Muscle layer of colon (tissue), 2 donors: ENCODE measurements around the gene CDK13.

Experiments used
- H3K27ac ChIP-seq: one replicate; pipeline ENCODE4 v1.7.0; 2013; ENCODE audit warnings: low read depth, mild to moderate bottlenecking, low read length, moderate library complexity
- H3K27me3 ChIP-seq, 2 donors: one replicate each; pipeline ENCODE4 v1.7.0; 2013; ENCODE audit warnings: low read length in 2 of 2, mild to moderate bottlenecking in 2 of 2; ENCODE audit not compliant: insufficient read depth in 2 of 2, control insufficient read depth in 1 of 2
- H3K36me3 ChIP-seq: one replicate; pipeline ENCODE4 v1.7.0; 2013; ENCODE audit warnings: mild to moderate bottlenecking, low read length; ENCODE audit not compliant: insufficient read depth
- H3K4me1 ChIP-seq: one replicate; pipeline ENCODE4 v1.7.0; 2013; ENCODE audit warnings: mild to moderate bottlenecking, low read length; ENCODE audit not compliant: insufficient read depth
- H3K4me3 ChIP-seq, 2 donors: one replicate each; pipeline ENCODE4 v1.7.0; 2013; ENCODE audit warnings: low read length in 2 of 2, low read depth in 1 of 2, mild to moderate bottlenecking in 1 of 2, moderate library complexity in 1 of 2
- H3K9ac ChIP-seq: one replicate; pipeline ENCODE4 v1.7.0; 2013; ENCODE audit warnings: low read length
- H3K9me3 ChIP-seq: one replicate; pipeline ENCODE4 v1.7.0; 2013; ENCODE audit warnings: mild to moderate bottlenecking, low read length
- donor health status: abdominal sarcoma.
- donor health status: Adenocarcinoma of cecum.

Gene CDK13

DNA sequence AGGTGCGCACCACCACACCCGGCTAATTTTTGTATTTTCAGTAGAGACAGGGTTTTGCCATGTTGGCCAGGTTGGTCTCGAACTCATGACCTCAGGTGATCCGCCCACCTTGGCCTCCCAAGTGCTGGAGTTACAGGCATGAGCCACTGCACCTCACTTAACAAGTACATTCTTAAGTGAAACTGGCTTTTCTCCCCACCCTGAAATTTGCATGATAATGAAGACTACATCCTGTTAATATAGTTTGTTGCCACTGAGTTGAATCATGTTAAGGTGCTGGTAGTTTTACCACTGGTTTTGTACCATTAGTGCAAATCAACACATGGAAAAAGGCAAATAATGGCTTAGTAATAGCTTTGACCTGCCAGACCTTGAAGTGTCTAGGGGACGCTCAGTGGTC lies 122.2 kb downstream of the CDK13 start:
- no peak overlapping the region for H3K27ac ChIP-seq

DNA sequence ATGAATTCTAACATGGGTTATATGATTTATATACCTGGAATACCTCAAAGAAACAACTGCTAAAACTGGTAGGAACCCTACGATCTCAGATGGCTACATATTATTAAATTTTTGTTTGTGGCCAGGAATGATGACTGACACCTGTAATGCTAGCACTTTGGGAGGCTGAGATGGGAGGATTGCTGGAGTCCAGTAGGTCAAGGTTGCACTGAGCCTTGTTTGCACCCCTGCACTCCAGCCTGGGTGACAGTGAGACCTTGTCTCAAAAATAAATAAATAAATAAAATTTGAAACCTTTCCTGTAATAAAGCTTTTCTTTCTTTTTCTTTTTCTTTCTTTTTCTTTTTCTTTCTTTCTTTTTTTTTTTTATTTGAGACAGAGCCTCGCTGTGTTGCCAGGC lies 123.2 kb downstream of the CDK13 start:
- H3K36me3 ChIP-seq, result no peaks in the 10 kb centered on the region
- H3K9me3 ChIP-seq, result no peaks in the 10 kb centered on the region
- H3K27ac ChIP-seq, result no peak overlapping the region
- no peaks in the 10 kb centered on the region for H3K4me1 ChIP-seq
- no peak overlapping the region for H3K9ac ChIP-seq
- H3K27me3 ChIP-seq, result no peaks in the 10 kb centered on the region
- H3K4me3 ChIP-seq, result no peak overlapping the region

More for the DNA sequence above, 122.2 kb downstream of the CDK13 start:
- Histone ChIP-seq H3K4me1 (no peaks in the 10 kb centered on the region), H3K27me3 (no peaks in the 10 kb centered on the region), H3K36me3 (no peaks in the 10 kb centered on the region), H3K9me3 (no peaks in the 10 kb centered on the region), H3K4me3 (no peak overlapping the region), H3K9ac (no peak overlapping the region)

DNA sequence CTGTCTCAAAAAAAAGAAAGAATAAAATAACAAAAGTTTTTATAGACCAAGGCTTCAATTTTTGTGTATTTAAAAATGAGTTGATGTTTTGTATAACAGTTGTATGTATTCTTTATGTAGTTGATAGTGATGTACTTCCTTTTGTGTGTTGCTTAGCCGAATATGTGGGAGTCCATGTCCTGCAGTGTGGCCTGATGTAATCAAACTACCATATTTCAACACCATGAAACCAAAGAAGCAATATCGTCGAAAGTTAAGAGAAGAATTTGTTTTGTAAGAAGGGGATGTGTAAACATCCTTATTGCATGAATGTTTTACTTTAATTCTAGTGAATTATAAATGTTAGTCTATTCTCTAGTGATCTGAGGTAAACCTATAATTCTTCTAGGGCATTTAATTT lies 127.8 kb downstream of the CDK13 start:
- Histone ChIP-seq H3K9ac (no peak overlapping the region), H3K4me3 (no peak overlapping the region), H3K9me3 (no peaks in the 10 kb centered on the region), H3K27me3 (no peaks in the 10 kb centered on the region), H3K36me3 (peaks cover 4% of the 10 kb centered on the region), H3K27ac (no peak overlapping the region), H3K4me1 (no peaks in the 10 kb centered on the region)

DNA sequence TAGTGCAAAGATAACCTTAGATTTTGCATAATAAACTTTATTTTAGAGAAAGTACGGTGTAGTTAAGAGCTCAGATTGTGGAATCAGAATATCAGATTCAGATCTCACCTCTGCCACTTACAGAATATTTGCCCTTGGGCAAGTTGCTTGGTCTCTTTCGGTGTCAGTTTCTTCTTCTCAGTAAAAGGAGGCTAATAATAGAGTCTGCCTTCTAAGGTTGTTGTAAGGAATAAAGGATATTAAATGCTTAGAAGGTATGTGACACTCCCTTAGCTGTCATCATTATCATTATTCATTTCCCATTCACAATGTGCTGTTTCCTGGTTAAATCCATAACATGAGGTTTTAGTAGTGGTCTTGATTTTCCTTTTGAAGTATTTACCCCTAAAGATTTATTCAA lies 142.1 kb downstream of the CDK13 start:
- no peaks in the 10 kb centered on the region for H3K9me3 ChIP-seq
- no peak overlapping the region for H3K9ac ChIP-seq
- H3K4me3 ChIP-seq, result no peak overlapping the region
- H3K4me1 ChIP-seq, result no peaks in the 10 kb centered on the region
- no peak overlapping the region for H3K27ac ChIP-seq
- no peaks in the 10 kb centered on the region for H3K27me3 ChIP-seq
- H3K36me3 ChIP-seq, result peaks cover 48% of the 10 kb centered on the region

DNA sequence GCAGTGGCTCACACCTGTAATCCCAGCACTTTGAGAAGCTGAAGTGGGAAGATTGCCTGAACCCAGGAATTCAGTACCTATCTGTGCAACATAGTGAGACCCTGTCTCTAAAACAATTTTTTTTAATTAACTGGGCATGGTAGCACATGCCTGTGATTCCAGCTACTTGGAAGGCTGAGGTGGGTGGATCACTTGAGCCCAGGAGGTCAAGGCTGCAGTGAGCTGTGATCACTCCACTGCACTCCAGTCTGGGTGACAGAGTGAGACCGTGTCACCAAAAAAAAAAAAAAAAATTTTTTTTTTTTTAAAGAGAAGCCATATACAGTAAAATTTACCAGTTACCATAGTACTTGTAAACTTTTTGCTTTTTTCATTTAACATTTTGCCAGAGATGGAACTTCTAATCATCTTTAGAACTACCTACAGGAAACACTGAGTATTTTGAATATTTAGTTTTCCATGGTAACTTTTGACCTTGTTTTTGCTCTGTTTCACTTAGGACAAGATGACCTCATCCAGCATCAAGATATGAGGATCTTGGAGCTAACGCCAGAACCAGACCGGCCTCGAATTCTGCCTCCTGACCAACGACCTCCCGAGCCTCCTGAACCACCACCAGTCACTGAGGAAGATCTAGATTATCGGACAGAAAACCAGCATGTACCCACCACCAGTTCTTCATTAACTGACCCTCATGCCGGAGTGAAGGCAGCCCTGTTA lies 143.7 kb downstream of the CDK13 start:
- Histone ChIP-seq H3K27me3 (no peaks in the 10 kb centered on the region), H3K9ac (no peak overlapping the region), H3K9me3 (no peaks in the 10 kb centered on the region), H3K27ac (no peak overlapping the region), H3K36me3 (peaks cover 38% of the 10 kb centered on the region), H3K4me1 (no peaks in the 10 kb centered on the region), H3K4me3 (no peak overlapping the region)

DNA sequence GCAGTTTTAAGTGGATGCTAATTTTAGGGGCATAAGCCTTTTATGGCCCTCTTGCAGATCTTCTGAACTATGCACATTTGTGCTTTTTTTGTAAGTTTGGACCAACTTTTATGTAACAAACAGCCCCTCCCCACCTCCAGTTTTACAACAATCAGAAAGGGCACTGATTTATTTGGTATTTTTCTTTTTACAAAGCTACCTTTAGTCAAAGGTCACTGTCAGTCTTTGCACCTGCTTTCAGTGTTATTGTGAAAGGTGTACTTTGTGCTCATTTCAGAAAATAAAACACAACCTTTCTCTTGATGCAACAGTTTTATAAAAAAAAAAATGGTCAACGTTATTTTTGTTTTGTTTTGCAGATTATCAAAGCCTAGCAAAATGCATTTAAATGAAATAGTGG lies 145.2 kb downstream of the CDK13 start:
- no peak overlapping the region for H3K27ac ChIP-seq
- peaks cover 31% of the 10 kb centered on the region for H3K36me3 ChIP-seq
- H3K4me3 ChIP-seq, result no peak overlapping the region
- no peaks in the 10 kb centered on the region for H3K27me3 ChIP-seq
- H3K4me1 ChIP-seq, result no peaks in the 10 kb centered on the region
- no peaks in the 10 kb centered on the region for H3K9me3 ChIP-seq
- H3K9ac ChIP-seq, result no peak overlapping the region

DNA sequence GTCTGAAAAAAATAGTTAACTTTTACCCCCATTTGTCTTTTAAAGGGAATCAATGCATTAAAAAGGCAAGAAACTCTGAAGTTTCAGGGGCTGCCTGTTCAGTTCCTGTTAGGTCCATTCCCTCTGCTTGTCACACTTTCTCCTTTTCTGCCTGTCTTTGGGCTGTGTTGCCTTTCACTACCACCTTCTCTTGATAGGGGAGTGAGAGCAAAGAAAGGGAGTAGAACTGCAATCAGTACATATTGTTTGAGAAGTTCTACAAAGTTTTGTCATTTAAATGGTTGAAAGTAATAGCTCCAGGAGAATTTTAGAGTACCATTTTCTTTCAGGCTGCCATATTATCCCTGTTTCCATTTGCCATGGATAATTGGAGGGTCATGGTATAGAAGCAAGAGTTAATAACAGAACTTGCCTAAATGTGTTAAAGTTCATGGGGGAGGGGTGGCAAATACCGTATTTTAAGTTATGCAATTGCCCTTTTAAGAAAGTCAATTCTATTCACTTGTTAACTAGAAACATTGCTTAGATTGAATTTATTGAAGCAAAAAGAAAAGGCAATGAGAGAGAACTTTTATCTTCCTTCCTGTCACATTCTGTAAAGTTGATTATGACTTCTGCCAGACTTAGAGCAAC lies 145.8 kb downstream of the CDK13 start:
- no peak overlapping the region for H3K9ac ChIP-seq
- no peaks in the 10 kb centered on the region for H3K27me3 ChIP-seq
- no peak overlapping the region for H3K4me3 ChIP-seq
- no peak overlapping the region for H3K27ac ChIP-seq
- no peaks in the 10 kb centered on the region for H3K9me3 ChIP-seq
- peaks cover 31% of the 10 kb centered on the region for H3K36me3 ChIP-seq
- H3K4me1 ChIP-seq, result no peaks in the 10 kb centered on the region

DNA sequence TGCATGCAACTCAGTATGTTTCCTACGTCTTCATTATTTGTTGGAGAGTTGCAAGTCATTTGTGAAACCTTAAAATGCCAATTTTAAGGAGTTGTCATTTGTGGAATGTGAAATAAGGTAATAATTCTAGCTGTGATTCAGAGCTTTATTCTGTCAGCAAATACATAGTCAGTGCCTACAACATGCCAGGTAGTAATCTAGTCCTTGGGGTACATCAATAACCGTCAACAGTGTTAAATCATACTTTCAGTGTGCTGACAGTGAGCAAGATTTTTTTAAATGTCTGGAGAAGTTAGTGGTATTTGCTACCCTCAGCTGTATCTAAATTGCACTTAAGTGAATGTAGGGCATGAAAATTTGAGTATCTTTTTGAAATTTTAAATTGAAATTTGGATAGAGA lies 147.7 kb downstream of the CDK13 start:
- Histone ChIP-seq H3K27me3 (no peaks in the 10 kb centered on the region), H3K36me3 (peaks cover 29% of the 10 kb centered on the region), H3K9me3 (no peaks in the 10 kb centered on the region), H3K27ac (no peak overlapping the region), H3K4me3 (no peak overlapping the region), H3K9ac (no peak overlapping the region), H3K4me1 (no peaks in the 10 kb centered on the region)

DNA sequence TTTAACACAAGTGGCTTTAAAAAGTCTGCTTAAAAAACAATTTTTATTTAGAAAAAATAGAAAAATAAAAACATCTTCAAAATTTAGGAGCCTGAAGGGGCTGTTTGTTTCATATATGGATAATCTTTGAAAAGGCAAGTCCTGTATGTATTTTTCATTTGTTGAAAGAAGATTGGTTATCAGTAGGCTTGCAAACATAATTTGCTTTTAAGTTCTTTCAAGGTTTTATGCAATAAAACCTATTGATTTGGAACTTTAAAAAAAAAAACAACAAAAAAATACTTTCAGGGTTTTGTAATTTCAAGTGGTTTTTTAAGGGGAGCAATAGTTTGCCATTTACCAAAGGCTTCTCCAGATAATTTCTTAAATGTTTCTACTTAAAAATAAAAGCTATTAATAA lies 148.8 kb downstream of the CDK13 start:
- Histone ChIP-seq H3K27ac (no peak overlapping the region), H3K36me3 (peaks cover 21% of the 10 kb centered on the region), H3K9ac (no peak overlapping the region)

DNA sequence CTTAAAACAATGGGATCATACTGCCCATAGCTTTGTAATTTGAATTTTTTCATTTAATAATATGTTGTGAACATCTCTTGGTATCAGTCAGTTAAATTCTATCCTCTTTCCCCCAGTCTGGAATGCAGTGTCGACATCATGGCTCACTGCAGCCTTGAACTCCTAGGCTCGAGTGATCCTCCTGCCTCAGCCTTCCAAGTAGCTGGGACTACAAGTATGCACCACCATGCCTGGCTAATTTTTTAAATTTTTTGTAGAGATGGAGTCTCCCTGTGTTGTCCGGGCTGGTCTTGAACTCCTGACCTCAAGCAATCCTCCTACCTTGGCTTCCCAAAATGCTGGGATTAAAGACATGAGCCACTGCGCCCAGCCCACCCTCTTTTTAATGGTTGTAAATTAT lies 149.8 kb downstream of the CDK13 start:
- no peak overlapping the region for H3K4me3 ChIP-seq
- H3K27me3 ChIP-seq, result no peaks in the 10 kb centered on the region
- H3K36me3 ChIP-seq, result peaks cover 11% of the 10 kb centered on the region
- no peak overlapping the region for H3K27ac ChIP-seq
- H3K4me1 ChIP-seq, result no peaks in the 10 kb centered on the region
- H3K9me3 ChIP-seq, result no peaks in the 10 kb centered on the region
- H3K9ac ChIP-seq, result no peak overlapping the region

More for the DNA sequence above, 148.8 kb downstream of the CDK13 start:
- Histone ChIP-seq H3K27me3 (no peaks in the 10 kb centered on the region), H3K9me3 (no peaks in the 10 kb centered on the region), H3K4me3 (no peak overlapping the region), H3K4me1 (no peaks in the 10 kb centered on the region)

DNA sequence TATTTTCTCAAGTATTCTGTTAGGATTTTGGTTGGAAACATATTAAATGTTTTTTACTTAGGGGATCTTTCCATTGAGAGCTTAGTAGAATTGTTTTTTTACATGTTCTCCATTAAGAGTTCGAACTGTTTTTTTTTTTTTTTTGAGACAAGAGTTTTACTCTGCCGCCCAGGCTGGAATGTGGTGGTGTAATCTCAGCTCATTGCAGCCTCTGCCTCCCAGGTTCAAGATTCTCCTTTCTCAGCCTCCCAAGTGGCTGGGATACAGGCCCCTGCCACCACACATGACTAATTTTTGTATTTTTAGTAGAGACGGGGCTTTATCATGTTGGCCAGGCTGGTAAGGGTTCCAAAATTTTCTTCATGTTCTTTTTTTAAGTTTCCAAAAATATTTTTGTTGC lies 151.1 kb downstream of the CDK13 start:
- Histone ChIP-seq H3K4me1 (no peaks in the 10 kb centered on the region), H3K4me3 (no peak overlapping the region), H3K9me3 (no peaks in the 10 kb centered on the region), H3K36me3 (no peaks in the 10 kb centered on the region), H3K27me3 (no peaks in the 10 kb centered on the region), H3K9ac (no peak overlapping the region), H3K27ac (no peak overlapping the region)

DNA sequence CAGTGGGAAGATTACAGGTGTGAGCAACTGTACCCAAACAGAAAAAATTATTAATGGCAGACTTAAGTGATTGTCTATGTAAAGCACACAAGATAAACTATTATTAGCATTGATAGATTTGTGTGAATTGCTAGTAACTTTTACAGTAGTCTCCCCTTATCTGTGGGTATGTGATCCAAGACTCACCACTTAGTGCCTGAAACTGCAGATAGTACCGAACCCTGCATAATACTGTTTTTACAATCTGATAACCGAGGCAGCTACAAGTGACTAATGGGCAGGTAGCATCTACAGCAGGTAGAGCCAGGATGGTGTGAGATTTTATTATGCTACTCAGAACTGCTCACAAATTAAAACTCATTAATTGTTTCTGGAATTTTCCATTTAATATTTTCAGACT lies 152.8 kb downstream of the CDK13 start:
- Histone ChIP-seq H3K9ac (no peak overlapping the region), H3K4me3 (no peak overlapping the region), H3K4me1 (no peaks in the 10 kb centered on the region), H3K9me3 (no peaks in the 10 kb centered on the region), H3K27ac (no peak overlapping the region), H3K27me3 (no peaks in the 10 kb centered on the region), H3K36me3 (no peaks in the 10 kb centered on the region)
